Colonic mucosa (tissue), 4 donors: ENCODE data around the gene BMP8B. TPM values are rescaled to one million over a fixed set of nuclear protein-coding genes. Genes with fewer than 3 reads are reported as not detected.

Experiments used
- DNase-seq: peaks from one replicate; pipeline ENCODE4 v3.0.0-alpha.2; 2020
- H3K27ac ChIP-seq: fragments of 200-600 bp; one replicate; pipeline ENCODE4 v1.8.0; 2021
- H3K27me3 ChIP-seq: fragments of 200-600 bp; one replicate; pipeline ENCODE4 v1.8.0; 2021
- H3K36me3 ChIP-seq: fragments of 200-600 bp; one replicate; pipeline ENCODE4 v1.8.0; 2021
- H3K4me1 ChIP-seq: fragments of 200-600 bp; one replicate; pipeline ENCODE4 v1.8.0; 2021; ENCODE audit warnings: mild to moderate bottlenecking
- H3K4me3 ChIP-seq: fragments of 200-600 bp; one replicate; pipeline ENCODE4 v1.8.0; 2021
- H3K9ac ChIP-seq, 2 donors: one replicate each; pipeline ENCODE4 v1.7.0; 2013; ENCODE audit warnings: control low read depth in 2 of 2, low read depth in 2 of 2, low read length in 2 of 2
- H3K9me3 ChIP-seq: fragments of 200-600 bp; one replicate; pipeline ENCODE4 v1.8.0; 2021
- CTCF ChIP-seq: fragments of 200-600 bp; IDR thresholded peaks from one replicate; pipeline ENCODE4 v1.8.0; 2022; ENCODE audit warnings: antibody characterized with exemption, mild to moderate bottlenecking
- intact Hi-C: fragments of 100-400 bp; cut with DNase I; formaldehyde crosslinking; loops from one replicate; pipeline ENCODE4 v1.14.1; 2022
- total RNA-seq, 2 donors: library from RNA; stranded (reverse); fragmentation: NEBNext Ultra II Directional in 1 of 2; extraction: Animal tissue kit (Norgen Biotek cat#: 25700) in 1 of 2; gene quantifications; one replicate each; pipeline ENCODE4 v1.2.1, GENCODE V29; 2021
- donor health status: healthy.
- donor health status: DM: no; HTN: no; CAD: no.
- donor health status: DM: no; HTN: no; CAD: no.

BMP8B gene
- total RNA-seq: 1 to 10 TPM; 4.9 TPM

GRCh38 chr1:39788758-39789570 is at the start of gene BMP8B:
TSS of gene BMP8B (minus strand) at chr1:39788865. CDS start at chr1:39788485, 380 bp downstream.
- Histone ChIP-seq H3K4me3 (peak within 1 kb of the TSS; percentile 59), H3K4me1 (no peaks in the 10 kb centered on the region), H3K9me3 (no peaks in the 10 kb centered on the region), H3K36me3 (no peaks in the 10 kb centered on the region), H3K27ac (peak within 1 kb of the TSS; percentile 47), H3K27me3 (no peaks in the 10 kb centered on the region), H3K9ac (peak within 1 kb of the TSS; percentile 61 to 63)
- peak; percentile 78 for DNase-seq
- intact Hi-C loops: no loop called here
- no peak for TF ChIP-seq CTCF

GRCh38 chr1:39836595-39837110 is 48.0 kb upstream of the BMP8B start:
- no peak for DNase-seq
- Histone ChIP-seq H3K27me3 (no peaks in the 10 kb centered on the region), H3K9ac (no peak overlapping the region), H3K4me1 (no peaks in the 10 kb centered on the region), H3K36me3 (no peaks in the 10 kb centered on the region), H3K9me3 (no peaks in the 10 kb centered on the region), H3K27ac (no peak overlapping the region), H3K4me3 (no peak overlapping the region)
- no peak for TF ChIP-seq CTCF
- intact Hi-C loops: no loop called here

GRCh38 chr1:39835935-39836594 is 47.4 kb upstream of the BMP8B start:
- H3K4me1 ChIP-seq: no peaks in the 10 kb centered on the region

GRCh38 chr1:39835110-39835509 is 46.4 kb upstream of the BMP8B start:
- H3K27me3 ChIP-seq: no peaks in the 10 kb centered on the region
- no peaks in the 10 kb centered on the region for H3K4me1 ChIP-seq
- H3K9ac ChIP-seq: no peak overlapping the region
- DNase-seq: no peak
- H3K9me3 ChIP-seq: no peaks in the 10 kb centered on the region
- H3K4me3 ChIP-seq: no peak overlapping the region
- no peak overlapping the region for H3K27ac ChIP-seq
- intact Hi-C loops: no loop called here
- no peaks in the 10 kb centered on the region for H3K36me3 ChIP-seq
- TF ChIP-seq CTCF: no peak

More at GRCh38 chr1:39835935-39836594, 47.4 kb upstream of the BMP8B start:
- no peaks in the 10 kb centered on the region for H3K9me3 ChIP-seq
- H3K27me3 ChIP-seq: no peaks in the 10 kb centered on the region
- no peak overlapping the region for H3K4me3 ChIP-seq
- TF ChIP-seq CTCF: no peak
- H3K27ac ChIP-seq: no peak overlapping the region
- intact Hi-C loops: no loop called here
- no peak overlapping the region for H3K9ac ChIP-seq
- no peaks in the 10 kb centered on the region for H3K36me3 ChIP-seq
- DNase-seq: no peak

- H3K4me1 ChIP-seq: no peaks in the 10 kb centered on the region
- no peak overlapping the region for H3K27ac ChIP-seq
- intact Hi-C loops: no loop called here
- H3K4me3 ChIP-seq: no peak overlapping the region
- no peaks in the 10 kb centered on the region for H3K9me3 ChIP-seq
- H3K27me3 ChIP-seq: no peaks in the 10 kb centered on the region
- no peaks in the 10 kb centered on the region for H3K36me3 ChIP-seq
- no peak overlapping the region for H3K9ac ChIP-seq
- no peak for TF ChIP-seq CTCF
- DNase-seq: no peak
These were observed 45.1 kb upstream of the BMP8B start for GRCh38 chr1:39833621-39834385.
